OCI-LY1 (cell line): ENCODE measurements around the gene TCF19.

Source experiments
- CTCF ChIP-seq: fragments of 200-600 bp; sonication (generic), shearing (Covaris generic); IDR thresholded peaks from 2 replicates; pipeline ENCODE4 v1.5.1; 2017; ENCODE audit warnings: mild to moderate bottlenecking, antibody characterized with exemption, low read length, moderate library complexity, mixed read lengths
- EZH2 ChIP-seq: fragments of 200-600 bp; sonication (generic), shearing (Covaris generic); IDR thresholded peaks from 2 replicates; pipeline ENCODE4 v1.8.0; 2017; ENCODE audit warnings: borderline replicate concordance, mixed run types, mild to moderate bottlenecking, antibody characterized with exemption, low read length, moderate library complexity, mixed read lengths

GRCh38 chr6:31197559-31198305 lies 39.3 kb downstream of the TCF19 start:
- TF ChIP-seq CTCF (no peak), EZH2 (no peak)
